C4-2B (cell line): ENCODE measurements around the gene PLCL2.

ENCODE experiments used
- H3K27ac ChIP-seq: fragments of 450-650 bp; 2 replicates; pipeline ENCODE4 v1.5.1; 2017
- CTCF ChIP-seq: fragments of 450-650 bp; conservative IDR thresholded peaks from 2 replicates; pipeline ENCODE4 v1.5.1; 2017; ENCODE audit warnings: mild to moderate bottlenecking
- ZFX ChIP-seq: fragments of 450-650 bp; IDR thresholded peaks from 2 replicates; pipeline ENCODE4 v1.6.1; 2017

The PLCL2 gene

GRCh38 chr3:17078926-17079465 lies 194.2 kb downstream of the PLCL2 start:
- TF ChIP-seq ZFX (no peak), CTCF (no peak)
- H3K27ac ChIP-seq, result no peak overlapping the region

DNA sequence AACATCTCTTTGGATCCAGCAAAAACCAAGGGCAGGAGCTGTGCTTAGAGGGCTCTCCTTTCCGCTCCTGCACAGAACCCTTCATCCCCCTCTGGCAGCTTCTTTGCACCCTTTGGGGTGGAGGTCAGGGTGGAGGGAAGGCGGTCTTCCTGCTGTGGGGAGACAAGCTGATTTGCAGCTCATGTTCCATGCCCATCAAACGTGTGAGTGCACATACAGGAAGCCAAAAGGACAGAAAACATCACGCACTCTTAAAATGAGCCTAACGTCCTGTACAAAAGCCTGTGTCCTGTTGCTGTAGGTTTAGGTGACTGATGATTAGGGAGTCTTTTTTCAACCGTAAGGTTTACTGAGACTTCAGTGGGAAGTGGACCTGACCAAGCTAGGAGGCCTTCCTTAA lies 195.2 kb downstream of the PLCL2 start:
- no peak overlapping the region for H3K27ac ChIP-seq
- TF ChIP-seq CTCF (no peak), ZFX (no peak)

DNA sequence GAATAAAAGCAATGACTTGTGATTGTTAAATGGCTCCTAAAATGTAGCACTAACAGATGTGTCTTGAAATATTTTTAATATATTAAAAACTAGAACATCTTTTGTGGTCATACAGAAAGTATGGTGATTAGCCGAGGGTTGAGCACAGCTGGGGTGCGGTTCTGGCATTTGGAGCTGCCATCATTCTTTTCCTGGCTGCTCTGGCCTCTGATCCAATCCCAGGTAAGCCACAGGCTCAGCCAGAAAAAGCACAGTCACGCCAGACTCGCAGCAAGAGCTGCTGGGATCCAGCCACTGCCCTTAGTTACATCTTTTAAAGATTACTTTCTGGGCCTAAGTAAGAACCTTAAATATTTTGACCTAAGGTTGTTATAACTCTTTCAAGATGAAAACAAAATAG lies 196.8 kb downstream of the PLCL2 start:
- TF ChIP-seq CTCF (no peak), ZFX (no peak)
- H3K27ac ChIP-seq, result no peak overlapping the region

DNA sequence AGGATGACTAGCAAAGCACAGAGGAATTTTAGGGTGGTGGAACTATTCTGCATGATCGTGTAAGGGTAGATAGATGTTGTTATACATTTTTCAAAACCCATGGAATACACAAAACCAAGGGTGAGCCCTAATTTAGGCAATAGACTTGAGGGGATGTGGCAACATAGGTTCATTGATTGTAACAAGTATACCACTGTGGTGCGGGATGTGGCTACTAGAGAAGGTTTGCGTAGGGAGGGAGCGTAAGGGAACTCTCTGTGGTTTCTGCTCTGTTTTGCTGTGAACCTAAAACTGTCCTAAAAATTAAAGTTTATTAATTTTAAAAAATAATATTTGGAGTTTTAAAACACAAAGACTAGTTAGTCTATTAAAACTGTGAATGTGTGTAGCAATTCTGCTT lies 202.8 kb downstream of the PLCL2 start:
- H3K27ac ChIP-seq, result no peak overlapping the region
- TF ChIP-seq ZFX (no peak), CTCF (no peak)

- H3K27ac ChIP-seq, result no peak overlapping the region
- TF ChIP-seq ZFX (no peak), CTCF (no peak)
These were observed 203.3 kb downstream of the PLCL2 start for GRCh38 chr3:17088017-17088416.

DNA sequence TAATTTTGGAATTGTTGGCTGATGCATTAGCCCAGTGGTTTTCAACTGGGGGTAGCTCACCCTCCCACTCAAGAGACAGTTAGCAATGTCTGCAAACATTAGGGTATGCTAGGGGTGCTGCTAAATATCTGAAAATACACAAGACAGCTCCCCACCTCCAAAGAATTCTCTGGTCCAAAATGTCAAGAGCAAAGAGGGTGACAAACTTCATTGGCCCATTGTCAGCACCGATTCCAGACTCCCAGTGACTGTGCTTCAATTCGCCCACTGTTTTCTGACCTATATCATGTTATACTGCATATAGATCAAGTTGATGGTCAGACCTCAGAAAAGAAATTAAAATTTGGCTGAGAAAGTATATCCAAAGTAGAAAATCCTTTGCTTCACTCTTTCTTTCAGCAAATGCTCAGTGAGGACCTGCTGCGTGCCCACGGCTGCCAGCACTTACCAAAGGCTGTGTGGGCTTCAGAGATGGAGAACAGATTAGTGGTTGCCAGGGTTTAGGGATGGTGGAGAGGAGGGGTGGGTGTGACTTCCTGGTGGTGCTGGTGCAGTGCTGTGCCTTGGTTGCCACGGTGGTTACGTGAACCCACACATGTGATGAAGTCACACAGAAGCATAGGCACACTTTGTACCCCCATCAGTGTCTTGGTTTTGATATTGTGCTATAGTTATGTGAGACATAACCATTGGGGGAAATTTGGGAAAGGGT lies 204.0 kb downstream of the PLCL2 start:
- TF ChIP-seq ZFX, result no peak
- TF ChIP-seq CTCF, result no peak
- no peak overlapping the region for H3K27ac ChIP-seq

DNA sequence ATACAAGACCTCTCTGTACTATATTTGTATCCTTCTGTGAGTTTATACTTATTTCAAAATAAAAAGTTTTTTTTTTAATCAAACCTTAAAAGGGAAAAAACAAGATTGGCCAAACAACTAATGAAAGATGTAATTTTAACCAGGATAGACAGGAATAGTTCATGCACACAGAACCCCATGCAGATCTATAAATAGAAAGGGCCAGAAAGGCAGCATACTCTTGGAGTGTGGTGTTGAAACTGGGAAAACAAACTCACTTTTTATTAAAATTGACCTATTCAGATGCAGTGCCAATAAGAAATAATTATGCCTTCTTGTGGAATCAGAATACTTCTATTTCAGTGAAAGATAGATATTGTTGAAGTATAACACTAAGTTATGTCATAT lies 204.6 kb downstream of the PLCL2 start:
- TF ChIP-seq CTCF (no peak), ZFX (no peak)
- no peak overlapping the region for H3K27ac ChIP-seq
